ENCODE data around the gene INTS11. TPM values are rescaled to one million over a fixed set of nuclear protein-coding genes. Genes with fewer than 3 reads are reported as not detected.

The INTS11 gene
- total RNA-seq, 1 experiment from 2014 or later: 161 TPM

DNA sequence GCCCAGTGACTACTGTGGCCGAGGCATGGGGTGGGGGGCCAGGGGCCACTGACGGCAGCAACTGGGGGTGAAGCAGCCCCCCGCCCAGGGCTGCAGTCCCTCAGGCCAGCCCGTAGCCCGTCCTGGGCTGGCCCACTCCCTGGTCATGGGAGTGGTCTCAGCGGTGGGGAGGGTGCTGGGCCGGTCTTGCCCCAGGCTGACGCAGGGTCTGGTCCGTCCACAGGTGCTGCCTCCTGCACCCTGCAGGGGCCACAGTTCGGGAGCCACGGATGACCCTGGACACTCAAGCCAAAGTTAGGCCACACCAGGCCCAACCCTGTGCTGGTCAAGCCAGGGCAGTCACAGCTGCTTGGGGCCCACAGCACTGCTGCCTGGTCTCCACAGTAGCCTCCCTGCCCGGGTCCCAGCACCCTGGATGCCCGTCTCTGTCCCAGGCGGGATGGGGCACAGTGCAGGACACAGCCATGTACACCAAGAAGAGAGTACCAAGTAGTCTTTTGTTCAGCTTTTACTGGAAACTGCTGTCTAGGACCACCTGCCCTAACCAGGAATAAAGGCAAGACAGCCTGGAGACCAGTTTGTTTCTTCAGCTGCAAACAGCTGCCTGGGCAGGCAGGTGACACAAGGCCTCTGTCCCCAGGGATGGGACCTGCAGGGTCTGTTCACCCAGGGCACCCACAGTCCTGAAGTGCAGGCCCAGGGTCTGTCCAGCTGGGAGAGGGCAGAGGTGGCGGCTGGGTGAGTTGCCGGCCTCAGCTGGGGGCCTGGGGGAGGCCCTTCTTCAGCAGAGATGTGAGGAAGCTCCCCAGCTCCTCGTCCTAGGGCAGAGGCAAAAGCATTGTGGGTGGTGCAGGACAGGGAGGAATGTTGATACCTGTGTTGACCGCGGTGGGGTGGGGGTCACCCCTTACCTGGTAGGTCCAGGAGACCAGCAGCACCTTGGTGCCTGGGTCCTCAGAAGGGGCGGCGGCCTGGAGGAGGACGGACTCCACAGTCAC, 13.1 kb downstream of the INTS11 start:
- ChIA-PET RAD21 (ENCODE audit: low non-redundant PET in 1 of 2, low total read pairs in 2 of 2, uncharacterized antibody in 2 of 2, unreplicated experiment in 2 of 2) (no interaction called here), CTCF (no interaction called here), POLR2A (no interaction called here)
- H3K4me1 ChIP-seq (ENCODE audit: control insufficient read depth in 1 of 2, insufficient read depth in 2 of 2, low read length in 2 of 2): peaks cover 11 to 33% of the 10 kb centered on the region in 2 experiments
- no peak for ATAC-seq
- H3K4me2 ChIP-seq (ENCODE audit: low read length): no peak overlapping the region
- H4K20me1 ChIP-seq (ENCODE audit: insufficient read depth): peaks cover 3% of the 10 kb centered on the region; the same call in 1 of the 2 replicates
- peaks cover 16 to 39% of the 10 kb centered on the region in 2 experiments for H3K36me3 ChIP-seq (ENCODE audit: control insufficient read depth in 1 of 2, insufficient read depth in 2 of 2, low read length in 2 of 2)
- 0 out of 2 replicates have a peak, but pooled peaks have one; percentile 9 for TF ChIP-seq ZFX (IDR thresholded peaks at IDR 0.05)
- no peak for TF ChIP-seq FOSL1 (IDR thresholded peaks at IDR 0.05; ENCODE audit: low read depth)
- intact Hi-C loops (cut with micrococcal nuclease): no loop called here
- H2AFZ ChIP-seq (ENCODE audit: low read depth, low read length, poor library complexity, severe bottlenecking): no peak overlapping the region
- peaks cover 77% of the 10 kb centered on the region for H3K79me2 ChIP-seq (ENCODE audit: insufficient read depth, low read length)
- H3K27ac ChIP-seq (ENCODE audit: low read depth, low read length): peak overlapping the region; percentile 99; the same call in 1 of the 2 replicates
- no peak overlapping the region for H3K4me3 ChIP-seq (replicated peaks in 1 of 2; ENCODE audit: low read depth in 1 of 2, low read length in 2 of 2)
- no peak overlapping the region for H3K9ac ChIP-seq (ENCODE audit: low read length)
- no peak for DNase-seq (ENCODE audit: low read depth, low spot score)
- BruUV-seq (replicated peaks): no TSS peak
- no peaks in the 10 kb centered on the region for H3K27me3 ChIP-seq (ENCODE audit: insufficient read depth, low read length)
- H3K9me3 ChIP-seq (ENCODE audit: control insufficient read depth in 1 of 2, insufficient read depth in 1 of 2, low read depth in 1 of 2, low read length in 2 of 2): no peaks in the 10 kb centered on the region
- H3K9me2 ChIP-seq (ENCODE audit: insufficient read depth): no peaks in the 10 kb centered on the region

DNA sequence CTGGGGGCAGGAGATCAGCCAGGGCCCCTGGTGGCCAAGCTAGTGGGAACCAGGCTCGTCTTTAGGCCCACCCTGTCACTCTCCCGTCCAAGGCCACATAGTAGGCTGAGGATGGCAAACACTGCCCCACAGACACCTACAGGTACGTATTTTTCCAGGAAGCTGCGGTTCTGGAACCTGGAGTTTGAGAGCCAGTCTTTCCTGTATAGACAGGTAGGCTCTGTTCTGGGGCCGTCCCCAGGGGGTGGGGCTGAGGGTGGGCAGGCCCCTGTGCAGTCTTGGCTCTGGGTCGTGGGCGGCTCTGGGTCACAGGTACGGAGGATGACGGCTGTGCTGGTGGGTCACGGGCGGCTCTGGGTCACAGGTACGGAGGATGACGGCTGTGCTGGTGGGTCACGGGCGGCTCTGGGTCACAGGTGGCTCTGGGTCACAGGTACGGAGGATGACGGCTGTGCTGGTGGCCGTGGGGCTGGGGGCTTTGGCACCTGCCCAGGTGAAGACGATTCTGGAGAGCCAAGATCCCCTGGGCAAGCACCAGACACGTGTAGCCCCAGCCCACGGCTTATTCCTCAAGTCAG, 13.9 kb downstream of the INTS11 start:
- no peak for ATAC-seq
- H3K4me3 ChIP-seq (replicated peaks in 1 of 2; ENCODE audit: low read depth in 1 of 2, low read length in 2 of 2): peak overlapping the region; percentile 60 to 86; a peak in 1 of 4 replicates

More for the DNA sequence above, 13.9 kb downstream of the INTS11 start:
- Histone ChIP-seq H3K4me1 (ENCODE audit: control insufficient read depth in 1 of 2, insufficient read depth in 2 of 2, low read length in 2 of 2) (peaks cover 19 to 36% of the 10 kb centered on the region in 2 experiments), H4K20me1 (ENCODE audit: insufficient read depth) (peaks cover 3% of the 10 kb centered on the region; the same call in 1 of the 2 replicates), H3K27me3 (ENCODE audit: insufficient read depth, low read length) (no peaks in the 10 kb centered on the region), H3K9me3 (ENCODE audit: control insufficient read depth in 1 of 2, insufficient read depth in 1 of 2, low read depth in 1 of 2, low read length in 2 of 2) (no peaks in the 10 kb centered on the region), H3K9ac (ENCODE audit: low read length) (peak overlapping the region; percentile 94; the same call in 1 of the 2 replicates), H3K9me2 (ENCODE audit: insufficient read depth) (no peaks in the 10 kb centered on the region), H3K79me2 (ENCODE audit: insufficient read depth, low read length) (peaks cover 74% of the 10 kb centered on the region), H3K36me3 (ENCODE audit: control insufficient read depth in 1 of 2, insufficient read depth in 2 of 2, low read length in 2 of 2) (peaks cover 16 to 39% of the 10 kb centered on the region in 2 experiments), H3K4me2 (ENCODE audit: low read length) (peak overlapping the region; percentile 98), H2AFZ (ENCODE audit: low read depth, low read length, poor library complexity, severe bottlenecking) (no peak overlapping the region), H3K27ac (ENCODE audit: low read depth, low read length) (peak overlapping the region; percentile 99)
- intact Hi-C loops (cut with micrococcal nuclease): no loop called here
- ChIA-PET CTCF (no interaction called here), RAD21 (ENCODE audit: low non-redundant PET in 1 of 2, low total read pairs in 2 of 2, uncharacterized antibody in 2 of 2, unreplicated experiment in 2 of 2) (no interaction called here), POLR2A (interaction anchor here (1.3 kb wide), 1 partner anchor 8 kb away, joined by 4 read pairs; no protein-coding TSS in a partner anchor)
- no peak for DNase-seq (ENCODE audit: low read depth, low spot score)
- TF ChIP-seq REST (IDR thresholded peaks at IDR 0.05; ENCODE audit: low read depth): no peak
- 0 out of 2 replicates have a peak, but pooled peaks have one; percentile 1 for TF ChIP-seq POLR2AphosphoS5 (IDR thresholded peaks at IDR 0.05; ENCODE audit: low read depth, low read length)
- no peak for TF ChIP-seq CEBPB (IDR thresholded peaks at IDR 0.05; ENCODE audit: low read depth)
- BruUV-seq (replicated peaks): no TSS peak

All from HCT116 (cell line).